HepG2 (cell line): ENCODE measurements around the gene PLN.

Experiments
- ARNTL ChIP-seq: sonication (generic); formaldehyde crosslinking; IDR thresholded peaks from 2 replicates; pipeline ENCODE4 v1.4.0; 2020; ENCODE audit warnings: mild to moderate bottlenecking, missing genetic modification reagents
- ASH2L ChIP-seq: fragments of 300-600, 200-600 bp; sonication (generic); IDR thresholded peaks from 2 replicates; pipeline ENCODE4 v1.7.0; 2017; ENCODE audit warnings: low read depth, mild to moderate bottlenecking, moderate library complexity, mixed read lengths, low read length; ENCODE audit not compliant: insufficient read length
- POLR2AphosphoS5 ChIP-seq: IDR thresholded peaks from 2 replicates; pipeline ENCODE4 v1.6.1; 2012; ENCODE audit warnings: low read depth, low read length
- U2AF2 ChIP-seq: fragments of 200-400 bp; formaldehyde crosslinking; IDR thresholded peaks from 2 replicates; pipeline ENCODE4 v1.6.1; 2017; ENCODE audit warnings: low read depth, mild to moderate bottlenecking, low read length
- ZBTB7A ChIP-seq: sonication (generic); formaldehyde crosslinking; IDR thresholded peaks from 2 replicates; pipeline ENCODE4 v1.8.0; 2022; ENCODE audit warnings: mild to moderate bottlenecking, missing genetic modification reagents
- ZNF644 ChIP-seq: IDR thresholded peaks from 2 replicates; pipeline ENCODE4 v1.6.1; 2016; ENCODE audit warnings: low read depth
- TF ChIP-seq, protein P1 (sequence below): conservative IDR thresholded peaks from 2 replicates; pipeline ENCODE4 v1.6.1; 2018; ENCODE audit warnings: missing genetic modification reagents
- TF ChIP-seq, protein P2 (sequence below): sonication (generic); formaldehyde crosslinking; IDR thresholded peaks from 2 replicates; pipeline ENCODE4 v1.5.0; 2020; ENCODE audit warnings: mild to moderate bottlenecking, missing genetic modification reagents, moderate library complexity
- TF ChIP-seq, protein P3 (sequence below): sonication (generic); formaldehyde crosslinking; IDR thresholded peaks from 2 replicates; pipeline ENCODE4 v1.4.0; 2020; ENCODE audit warnings: missing genetic modification reagents, mild to moderate bottlenecking, borderline replicate concordance

DNA sequence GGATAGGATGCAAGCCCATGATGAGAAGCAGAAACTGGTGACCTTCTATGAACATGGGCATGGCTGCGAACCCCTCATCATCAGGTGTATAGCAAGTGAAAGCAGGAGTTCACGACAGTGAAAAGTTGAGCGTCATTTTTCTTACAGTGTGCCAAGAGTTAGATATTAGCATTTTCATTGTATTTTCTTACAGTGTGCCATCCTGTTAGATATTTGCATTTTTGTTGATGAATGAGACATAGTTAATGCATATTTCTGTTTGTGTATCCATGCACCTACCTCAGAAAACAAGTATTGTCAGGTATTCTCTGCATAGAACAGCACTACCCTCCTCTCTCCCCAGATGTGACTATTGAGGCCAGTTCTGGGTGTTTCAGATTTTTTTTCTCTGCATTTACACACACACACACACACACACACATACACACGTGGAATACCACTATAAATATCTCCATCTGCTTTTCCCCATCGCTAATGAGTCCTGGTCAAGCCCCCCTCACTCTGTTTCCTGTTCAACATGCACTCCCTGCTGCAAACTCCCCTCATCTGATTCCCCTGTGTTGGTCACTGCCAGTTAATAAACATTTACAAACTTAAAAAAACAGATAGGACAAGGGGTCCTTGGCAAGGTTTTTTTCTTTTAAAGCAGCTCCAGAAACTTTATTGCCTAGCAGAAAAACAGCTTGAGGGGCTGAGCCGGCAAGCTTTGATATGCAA is 41.7 kb downstream of the PLN start:
- TF ChIP-seq, protein P1, sequence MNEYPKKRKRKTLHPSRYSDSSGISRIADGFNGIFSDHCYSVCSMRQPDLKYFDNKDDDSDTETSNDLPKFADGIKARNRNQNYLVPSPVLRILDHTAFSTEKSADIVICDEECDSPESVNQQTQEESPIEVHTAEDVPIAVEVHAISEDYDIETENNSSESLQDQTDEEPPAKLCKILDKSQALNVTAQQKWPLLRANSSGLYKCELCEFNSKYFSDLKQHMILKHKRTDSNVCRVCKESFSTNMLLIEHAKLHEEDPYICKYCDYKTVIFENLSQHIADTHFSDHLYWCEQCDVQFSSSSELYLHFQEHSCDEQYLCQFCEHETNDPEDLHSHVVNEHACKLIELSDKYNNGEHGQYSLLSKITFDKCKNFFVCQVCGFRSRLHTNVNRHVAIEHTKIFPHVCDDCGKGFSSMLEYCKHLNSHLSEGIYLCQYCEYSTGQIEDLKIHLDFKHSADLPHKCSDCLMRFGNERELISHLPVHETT (CRISPR knock-in tag), result no peak
- TF ChIP-seq ZNF644 (CRISPR knock-in tag) (no peak), ASH2L (no peak), U2AF2 (no peak), ZBTB7A (CRISPR knock-in tag) (no peak), POLR2AphosphoS5 (no peak), ARNTL (CRISPR knock-in tag) (no peak)
- TF ChIP-seq, protein P2, sequence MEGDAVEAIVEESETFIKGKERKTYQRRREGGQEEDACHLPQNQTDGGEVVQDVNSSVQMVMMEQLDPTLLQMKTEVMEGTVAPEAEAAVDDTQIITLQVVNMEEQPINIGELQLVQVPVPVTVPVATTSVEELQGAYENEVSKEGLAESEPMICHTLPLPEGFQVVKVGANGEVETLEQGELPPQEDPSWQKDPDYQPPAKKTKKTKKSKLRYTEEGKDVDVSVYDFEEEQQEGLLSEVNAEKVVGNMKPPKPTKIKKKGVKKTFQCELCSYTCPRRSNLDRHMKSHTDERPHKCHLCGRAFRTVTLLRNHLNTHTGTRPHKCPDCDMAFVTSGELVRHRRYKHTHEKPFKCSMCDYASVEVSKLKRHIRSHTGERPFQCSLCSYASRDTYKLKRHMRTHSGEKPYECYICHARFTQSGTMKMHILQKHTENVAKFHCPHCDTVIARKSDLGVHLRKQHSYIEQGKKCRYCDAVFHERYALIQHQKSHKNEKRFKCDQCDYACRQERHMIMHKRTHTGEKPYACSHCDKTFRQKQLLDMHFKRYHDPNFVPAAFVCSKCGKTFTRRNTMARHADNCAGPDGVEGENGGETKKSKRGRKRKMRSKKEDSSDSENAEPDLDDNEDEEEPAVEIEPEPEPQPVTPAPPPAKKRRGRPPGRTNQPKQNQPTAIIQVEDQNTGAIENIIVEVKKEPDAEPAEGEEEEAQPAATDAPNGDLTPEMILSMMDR (CRISPR knock-in tag), result no peak
- TF ChIP-seq, protein P3, sequence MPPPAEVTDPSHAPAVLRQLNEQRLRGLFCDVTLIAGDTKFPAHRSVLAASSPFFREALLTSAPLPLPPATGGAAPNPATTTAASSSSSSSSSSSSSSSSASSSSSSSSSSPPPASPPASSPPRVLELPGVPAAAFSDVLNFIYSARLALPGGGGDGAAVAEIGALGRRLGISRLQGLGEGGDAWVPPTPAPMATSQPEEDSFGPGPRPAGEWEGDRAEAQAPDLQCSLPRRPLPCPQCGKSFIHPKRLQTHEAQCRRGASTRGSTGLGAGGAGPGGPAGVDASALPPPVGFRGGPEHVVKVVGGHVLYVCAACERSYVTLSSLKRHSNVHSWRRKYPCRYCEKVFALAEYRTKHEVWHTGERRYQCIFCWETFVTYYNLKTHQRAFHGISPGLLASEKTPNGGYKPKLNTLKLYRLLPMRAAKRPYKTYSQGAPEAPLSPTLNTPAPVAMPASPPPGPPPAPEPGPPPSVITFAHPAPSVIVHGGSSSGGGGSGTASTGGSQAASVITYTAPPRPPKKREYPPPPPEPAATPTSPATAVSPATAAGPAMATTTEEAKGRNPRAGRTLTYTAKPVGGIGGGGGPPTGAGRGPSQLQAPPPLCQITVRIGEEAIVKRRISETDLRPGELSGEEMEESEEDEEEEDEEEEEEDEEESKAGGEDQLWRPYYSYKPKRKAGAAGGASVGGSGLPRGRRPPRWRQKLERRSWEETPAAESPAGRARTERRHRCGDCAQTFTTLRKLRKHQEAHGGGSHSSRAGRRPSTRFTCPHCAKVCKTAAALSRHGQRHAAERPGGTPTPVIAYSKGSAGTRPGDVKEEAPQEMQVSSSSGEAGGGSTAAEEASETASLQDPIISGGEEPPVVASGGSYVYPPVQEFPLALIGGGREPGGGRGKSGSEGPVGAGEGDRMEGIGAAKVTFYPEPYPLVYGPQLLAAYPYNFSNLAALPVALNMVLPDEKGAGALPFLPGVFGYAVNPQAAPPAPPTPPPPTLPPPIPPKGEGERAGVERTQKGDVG (CRISPR knock-in tag), result no peak
